Islet of Langerhans (tissue), 1 donor: Measurements from ENCODE around the gene TAPT1.
"Not testable (repeated sequence)": the region's sequence is repeated elsewhere in the genome, so short reads cannot be mapped to it uniquely, and the experiment has no call there.

Experiments used
- FAIRE-seq: peaks from one replicate; lab custom pipeline; 2011; peaks lifted over from hg19 to GRCh38; lab: Jason Lieb, UNC

TAPT1 gene

DNA sequence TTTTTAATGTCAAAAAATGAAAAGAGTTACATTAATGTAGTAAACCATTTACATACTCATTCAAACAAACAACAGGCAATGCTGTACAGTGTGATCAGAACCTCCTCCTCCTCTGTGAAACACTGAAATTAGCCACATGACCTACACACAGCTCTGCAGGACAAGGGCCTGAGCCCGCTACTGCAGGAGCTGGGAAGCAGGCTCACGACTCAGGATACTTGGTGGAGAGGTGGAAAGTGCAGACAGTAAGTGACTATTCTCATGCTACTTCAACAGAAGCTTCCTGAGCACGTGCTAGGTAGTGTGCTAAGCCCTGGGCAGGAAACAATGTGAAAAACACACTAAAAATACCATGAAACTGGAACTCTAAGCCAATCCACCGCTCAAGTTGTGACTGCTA lies 56.8 kb downstream of the TAPT1 start:
- no peak for FAIRE-seq

- FAIRE-seq, result no peak
Measured at GRCh38 chr4:16168710-16169388, 57.4 kb downstream of the TAPT1 start.

DNA sequence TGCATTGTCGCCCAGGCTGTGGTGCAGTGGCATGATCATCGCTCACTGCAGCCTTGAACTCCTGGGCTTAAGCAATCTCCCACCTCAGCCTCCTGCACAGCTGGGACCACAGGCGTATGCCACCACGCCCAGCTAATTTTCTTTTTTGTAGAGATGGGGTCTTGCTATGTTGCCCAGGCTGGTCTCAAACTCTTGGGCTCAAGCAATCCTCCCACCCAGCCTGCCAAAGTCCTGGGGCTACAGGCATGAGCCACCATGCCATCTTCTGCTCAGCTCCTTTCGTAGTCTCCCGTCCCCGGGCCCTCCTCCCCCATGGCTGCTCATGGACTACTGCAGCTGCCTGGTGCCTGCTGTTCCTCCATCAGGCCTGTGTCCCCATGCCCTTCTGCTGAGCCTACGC lies 58.1 kb downstream of the TAPT1 start:
- FAIRE-seq, result no peak

DNA sequence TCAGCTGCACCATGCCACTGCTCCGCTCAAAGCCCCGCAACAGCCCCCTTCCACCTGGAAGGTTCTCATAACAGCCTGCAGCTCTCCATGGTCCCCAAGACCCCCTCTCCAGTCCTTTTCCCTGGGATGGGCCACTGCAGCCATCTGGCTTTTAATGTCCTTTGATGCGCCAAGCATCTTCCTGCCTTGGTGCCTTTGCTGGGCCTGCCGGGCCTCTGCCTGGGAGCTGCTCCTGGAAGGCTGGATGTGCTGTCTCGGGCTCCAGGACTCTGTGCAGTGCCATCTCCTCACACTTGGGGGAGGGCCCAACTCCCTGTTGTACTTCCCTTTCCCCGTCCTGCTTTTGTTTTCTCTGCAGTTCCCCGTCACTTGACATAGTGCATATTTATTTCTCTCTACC lies 60.3 kb downstream of the TAPT1 start:
- FAIRE-seq, result no peak

DNA sequence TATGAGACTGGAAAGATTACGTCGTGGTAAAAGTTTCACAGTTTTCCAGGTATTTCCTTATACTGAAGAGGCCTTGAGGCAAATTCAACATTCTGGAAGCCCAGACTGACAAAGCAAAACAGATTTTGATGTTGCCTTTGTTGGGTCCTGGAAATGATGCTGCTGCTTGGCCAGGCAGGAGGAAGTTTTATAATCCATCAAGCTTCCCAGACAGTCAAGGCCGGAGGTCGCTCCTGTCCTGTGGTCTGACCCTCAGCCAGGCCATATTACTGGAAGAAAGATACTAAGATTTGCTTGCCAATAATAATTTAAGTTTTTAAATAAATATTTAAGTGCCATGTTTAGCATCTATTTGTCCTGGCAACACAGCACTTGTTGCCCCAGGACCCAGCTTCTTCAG lies 63.4 kb downstream of the TAPT1 start:
- no peak for FAIRE-seq

DNA sequence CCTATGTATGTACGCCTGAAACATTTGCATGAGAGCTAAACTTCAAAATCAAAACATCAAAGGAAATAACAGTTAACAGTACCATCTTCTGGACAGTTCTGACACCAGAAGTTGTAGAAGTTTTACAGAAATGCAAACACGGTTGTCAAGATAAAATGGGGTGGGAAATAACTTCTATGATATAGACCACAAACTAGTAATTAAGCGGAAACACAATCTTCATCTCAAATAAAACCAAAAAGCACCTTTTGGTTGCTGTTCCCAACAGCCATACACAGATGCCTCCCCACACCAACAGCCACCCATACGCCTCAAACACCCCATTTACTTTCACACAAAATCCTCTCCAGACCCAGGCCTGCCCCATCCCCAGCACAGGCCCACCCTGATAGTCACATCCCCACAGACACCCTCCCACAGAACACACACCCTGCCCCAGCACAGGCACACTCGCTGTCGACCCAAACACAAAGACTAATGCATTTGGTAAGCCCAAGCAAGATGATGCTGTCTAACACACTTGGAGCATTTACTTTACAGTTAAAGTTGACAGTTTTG lies 64.3 kb downstream of the TAPT1 start:
- FAIRE-seq, result peak; percentile 24

DNA sequence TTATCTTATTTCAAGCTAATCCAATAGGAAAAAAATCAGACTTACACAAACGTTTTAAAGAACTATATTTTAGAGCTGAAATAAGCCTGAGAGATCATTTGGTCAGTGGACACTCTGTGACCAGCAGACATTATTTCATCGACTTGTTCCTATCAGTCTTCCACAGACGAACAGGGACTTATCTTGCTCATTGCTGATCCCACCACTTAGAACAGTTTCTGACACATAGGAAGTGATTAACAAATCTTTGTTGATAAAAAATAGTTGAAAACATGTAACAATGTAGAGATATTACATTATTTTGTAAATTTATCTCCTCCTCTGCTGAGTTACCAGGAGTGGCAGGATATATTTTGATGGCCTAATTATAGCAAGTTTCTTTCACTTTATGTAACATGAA lies 65.8 kb downstream of the TAPT1 start:
- no peak for FAIRE-seq

- FAIRE-seq, result no peak
Measured at GRCh38 chr4:16159286-16159685, 67.0 kb downstream of the TAPT1 start.

- no peak for FAIRE-seq
Measured at GRCh38 chr4:16158504-16158852, 67.8 kb downstream of the TAPT1 start.

GRCh38 chr4:16157609-16158503 lies 68.4 kb downstream of the TAPT1 start:
- FAIRE-seq, result no peak

- no peak for FAIRE-seq
Measured at GRCh38 chr4:16155528-16156169, 70.6 kb downstream of the TAPT1 start.

GRCh38 chr4:16154451-16154850 lies 71.8 kb downstream of the TAPT1 start:
- no peak for FAIRE-seq

DNA sequence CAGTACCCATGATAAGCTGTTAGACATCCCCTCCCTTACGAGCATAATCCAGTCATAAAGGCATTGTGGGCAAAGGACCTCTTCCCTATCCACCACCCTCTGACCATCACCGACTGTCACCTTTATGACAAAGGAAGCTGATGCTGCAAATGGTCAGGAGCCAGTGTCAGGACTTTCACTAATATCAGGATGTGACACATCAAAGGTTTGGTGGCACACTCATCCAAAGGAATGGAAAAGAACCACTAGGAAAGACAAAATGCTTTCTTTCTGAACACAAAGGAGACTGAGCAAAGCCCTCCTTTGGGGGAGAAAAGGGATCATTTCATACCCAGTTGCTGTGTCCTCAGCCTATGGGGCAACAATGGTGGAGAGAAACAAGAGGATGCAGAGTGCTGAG lies 75.6 kb downstream of the TAPT1 start:
- FAIRE-seq, result no peak

GRCh38 chr4:16144913-16145312 lies 81.4 kb downstream of the TAPT1 start:
- FAIRE-seq, result not testable (repeated sequence)

DNA sequence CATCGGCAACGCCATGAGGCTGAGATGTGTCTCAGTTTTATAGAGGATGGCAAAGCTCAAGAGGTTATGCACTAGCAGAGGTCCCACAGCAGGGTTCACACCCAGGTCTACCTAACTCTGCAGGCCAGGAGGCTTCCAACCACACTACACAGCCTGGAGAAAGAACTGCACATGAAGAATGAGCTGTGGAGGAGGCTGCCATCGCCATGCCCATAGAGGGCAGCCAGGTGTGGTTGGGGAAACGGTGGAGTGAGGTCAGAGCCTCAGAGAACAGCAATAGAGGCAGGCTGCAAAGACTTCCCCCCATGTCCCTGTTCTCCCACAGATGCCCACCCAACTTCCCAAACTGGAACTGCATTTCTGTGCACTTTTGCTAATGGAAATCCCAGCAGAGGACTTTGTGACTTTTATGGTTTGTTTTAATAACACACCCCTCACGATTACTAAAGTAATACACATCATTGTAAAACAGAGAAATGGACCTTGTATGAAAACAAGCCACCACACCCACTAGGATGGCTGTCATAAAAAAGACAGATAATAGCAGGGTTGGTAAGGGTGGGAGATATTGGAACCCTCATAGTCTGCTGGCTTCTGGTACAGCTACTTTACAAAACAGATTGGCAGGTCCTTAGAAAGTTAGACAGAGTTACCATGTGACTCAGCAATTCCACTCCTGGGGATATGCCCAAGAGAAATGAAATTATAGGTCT lies 83.5 kb downstream of the TAPT1 start:
- no peak for FAIRE-seq

GRCh38 chr4:16140879-16141249 lies 85.4 kb downstream of the TAPT1 start:
- no peak for FAIRE-seq

DNA sequence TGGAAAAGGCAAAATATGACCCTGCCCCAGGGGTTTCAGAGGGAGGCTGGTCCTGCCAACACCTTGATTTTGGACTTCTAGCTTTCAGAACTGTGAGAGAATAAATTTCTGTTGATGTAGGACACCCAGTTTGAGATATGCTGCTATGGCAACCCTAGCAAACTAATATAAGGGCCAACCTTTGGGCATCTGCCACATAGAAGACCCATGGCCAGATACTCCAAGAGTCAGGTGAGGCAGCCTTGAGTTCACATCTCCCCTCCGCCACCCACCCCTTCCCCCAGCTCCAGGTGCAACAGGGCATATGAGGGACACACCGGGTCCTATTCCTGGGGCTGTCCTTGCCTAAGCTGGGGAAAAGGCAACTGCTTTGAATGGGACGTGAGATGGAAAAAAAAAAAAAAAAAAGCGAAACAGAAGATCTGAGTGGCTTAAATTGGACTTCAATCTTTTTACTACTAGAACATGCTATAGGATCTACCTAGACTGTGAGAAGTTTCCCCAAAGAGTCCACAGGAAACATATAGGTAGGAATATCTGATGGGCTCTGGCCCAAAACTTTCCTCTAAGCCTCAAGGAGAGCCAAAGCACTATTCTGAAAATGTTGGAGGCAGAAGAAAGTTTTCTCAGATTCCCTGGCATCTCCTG lies 85.9 kb downstream of the TAPT1 start:
- no peak for FAIRE-seq

GRCh38 chr4:16139066-16139945 lies 87.0 kb downstream of the TAPT1 start:
- no peak for FAIRE-seq

GRCh38 chr4:16136827-16137226 lies 89.4 kb downstream of the TAPT1 start:
- no peak for FAIRE-seq

DNA sequence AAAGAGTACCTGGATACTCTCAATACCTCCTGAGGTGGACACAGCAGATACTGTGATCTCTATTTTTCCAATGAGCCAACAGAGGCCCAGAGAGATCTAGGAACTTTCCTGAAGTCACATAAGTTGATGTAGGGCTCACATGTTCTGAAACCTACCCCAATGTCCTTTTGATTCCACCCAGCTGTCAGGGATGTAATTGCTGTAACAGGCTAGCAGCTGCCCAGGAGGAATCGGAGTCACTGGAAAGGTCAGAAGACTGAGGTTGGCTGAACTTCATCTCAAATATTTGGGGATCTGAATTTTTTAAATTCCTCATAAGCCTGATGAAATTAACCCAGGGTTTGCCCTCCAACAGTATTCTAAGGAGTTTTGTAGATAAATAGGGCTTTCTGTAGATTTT lies 90.0 kb downstream of the TAPT1 start:
- no peak for FAIRE-seq

DNA sequence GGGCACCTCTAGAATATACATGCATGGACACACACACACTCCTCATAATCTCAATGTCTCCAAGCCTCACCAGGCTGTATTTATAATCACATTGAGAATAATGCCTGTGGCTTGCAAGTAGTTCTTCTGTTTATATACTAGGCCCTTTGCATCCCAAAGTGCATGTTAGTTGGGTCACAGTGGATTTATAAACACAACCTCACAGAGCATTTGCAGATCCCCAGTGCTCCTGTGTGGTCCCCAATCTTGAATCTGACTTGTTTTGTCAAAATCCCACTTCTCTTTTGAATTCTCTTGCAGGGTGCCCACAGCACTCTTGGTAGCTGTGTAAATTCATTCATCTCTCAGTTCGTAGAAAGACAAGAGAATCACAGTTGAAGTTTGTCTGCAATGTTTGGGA lies 92.9 kb downstream of the TAPT1 start:
- FAIRE-seq, result no peak
